GM12874 (cell line): Measurements from ENCODE around the gene MZT2B.

Source experiments
- TF ChIP-seq, protein P1 (sequence below): IDR thresholded peaks from 2 replicates; pipeline ENCODE4 v1.5.1; 2011; ENCODE audit warnings: low read depth, mild to moderate bottlenecking, control low read depth, low read length, moderate library complexity; ENCODE audit not compliant: insufficient read depth

The MZT2B gene

GRCh38 chr2:130154773-130155765 is 27.0 kb upstream of the MZT2B start:
- TF ChIP-seq, protein P1, sequence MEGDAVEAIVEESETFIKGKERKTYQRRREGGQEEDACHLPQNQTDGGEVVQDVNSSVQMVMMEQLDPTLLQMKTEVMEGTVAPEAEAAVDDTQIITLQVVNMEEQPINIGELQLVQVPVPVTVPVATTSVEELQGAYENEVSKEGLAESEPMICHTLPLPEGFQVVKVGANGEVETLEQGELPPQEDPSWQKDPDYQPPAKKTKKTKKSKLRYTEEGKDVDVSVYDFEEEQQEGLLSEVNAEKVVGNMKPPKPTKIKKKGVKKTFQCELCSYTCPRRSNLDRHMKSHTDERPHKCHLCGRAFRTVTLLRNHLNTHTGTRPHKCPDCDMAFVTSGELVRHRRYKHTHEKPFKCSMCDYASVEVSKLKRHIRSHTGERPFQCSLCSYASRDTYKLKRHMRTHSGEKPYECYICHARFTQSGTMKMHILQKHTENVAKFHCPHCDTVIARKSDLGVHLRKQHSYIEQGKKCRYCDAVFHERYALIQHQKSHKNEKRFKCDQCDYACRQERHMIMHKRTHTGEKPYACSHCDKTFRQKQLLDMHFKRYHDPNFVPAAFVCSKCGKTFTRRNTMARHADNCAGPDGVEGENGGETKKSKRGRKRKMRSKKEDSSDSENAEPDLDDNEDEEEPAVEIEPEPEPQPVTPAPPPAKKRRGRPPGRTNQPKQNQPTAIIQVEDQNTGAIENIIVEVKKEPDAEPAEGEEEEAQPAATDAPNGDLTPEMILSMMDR, result no peak

DNA sequence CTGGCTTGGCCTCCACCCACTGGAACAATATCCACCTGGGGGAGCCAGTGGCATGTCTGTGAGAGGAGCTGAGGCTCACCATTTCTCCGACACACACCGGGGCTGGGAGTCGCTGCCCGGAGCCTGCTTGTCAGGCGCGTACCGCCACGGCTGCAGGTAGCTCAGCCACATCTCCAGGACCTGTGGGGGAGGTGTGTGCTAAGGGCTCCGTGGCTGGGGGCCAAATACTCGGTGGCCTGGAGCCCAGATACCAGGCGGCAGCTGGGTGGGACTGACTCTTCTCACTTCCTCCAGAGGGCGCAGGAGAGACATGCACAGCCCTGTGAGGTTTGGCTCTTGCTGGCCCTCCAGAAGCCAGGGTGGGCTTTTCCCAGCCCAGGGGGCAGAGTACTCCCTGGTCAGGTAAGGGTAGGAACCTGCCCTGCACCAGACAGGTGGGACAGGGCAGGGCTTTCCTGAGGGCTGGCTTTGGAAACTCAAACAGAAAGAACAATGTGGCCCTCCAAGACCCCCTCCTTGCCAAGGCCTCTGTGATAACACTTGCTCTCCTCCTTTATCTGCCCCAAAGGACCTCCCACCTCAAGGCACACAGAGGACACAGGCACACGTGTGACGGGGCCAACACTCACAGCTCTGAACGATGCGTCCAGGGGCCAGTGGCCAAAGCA is 26.0 kb upstream of the MZT2B start:
- TF ChIP-seq, protein P1, result peak; percentile 73

DNA sequence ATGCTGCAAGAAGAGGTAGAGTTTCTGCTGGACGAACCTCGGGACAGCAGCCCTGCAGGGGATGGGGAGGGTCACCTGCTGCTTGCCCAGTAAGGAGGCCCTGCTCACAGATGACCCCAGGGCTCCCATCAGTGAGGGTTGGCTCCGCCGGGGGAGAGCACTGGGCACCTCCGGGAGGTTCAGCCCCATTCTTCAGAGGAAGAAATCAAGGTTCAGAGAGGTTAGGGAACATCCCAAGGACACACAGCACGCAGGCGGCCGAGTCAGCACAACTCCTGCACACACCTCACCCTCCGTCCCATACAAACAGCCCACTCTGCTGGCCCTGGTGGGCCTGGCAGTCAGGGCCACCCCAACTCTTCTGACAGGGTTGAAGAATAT is 25.4 kb upstream of the MZT2B start:
- TF ChIP-seq, protein P1, result no peak

DNA sequence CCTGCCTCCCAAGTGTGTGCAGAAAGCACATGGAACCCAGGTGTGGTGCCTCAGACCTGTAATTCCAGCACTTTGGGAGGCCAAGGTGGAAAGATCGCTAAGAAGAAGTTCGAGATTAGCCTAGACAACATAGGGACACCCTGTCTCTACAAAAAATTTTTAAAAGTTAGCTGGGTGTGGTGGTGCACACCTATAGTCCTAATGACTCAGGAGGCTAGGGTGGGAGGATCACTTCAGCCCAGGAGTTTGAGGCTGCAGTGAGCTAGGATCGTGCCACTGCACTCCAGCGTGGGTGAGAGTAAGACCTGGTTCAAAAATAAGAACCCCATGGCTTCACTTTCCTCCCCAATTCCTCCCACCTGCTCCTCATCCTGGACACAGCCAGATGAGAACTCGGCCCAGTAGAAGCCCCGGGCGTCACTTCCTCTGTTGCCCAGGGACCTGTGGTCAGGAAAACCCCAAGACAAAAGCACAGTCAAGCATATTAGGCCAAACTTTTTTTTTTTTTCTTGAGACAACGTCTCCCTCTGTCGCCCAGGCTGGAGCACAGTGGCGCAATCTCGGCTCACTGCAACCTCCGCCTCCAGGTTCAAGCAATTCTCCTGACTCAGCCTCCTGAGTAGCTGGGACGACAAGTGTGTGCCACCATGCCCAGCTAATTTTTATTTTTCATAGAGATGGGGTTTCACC is 24.1 kb upstream of the MZT2B start:
- TF ChIP-seq, protein P1, result peak; percentile 16; the same call in 1 of the 2 replicates

DNA sequence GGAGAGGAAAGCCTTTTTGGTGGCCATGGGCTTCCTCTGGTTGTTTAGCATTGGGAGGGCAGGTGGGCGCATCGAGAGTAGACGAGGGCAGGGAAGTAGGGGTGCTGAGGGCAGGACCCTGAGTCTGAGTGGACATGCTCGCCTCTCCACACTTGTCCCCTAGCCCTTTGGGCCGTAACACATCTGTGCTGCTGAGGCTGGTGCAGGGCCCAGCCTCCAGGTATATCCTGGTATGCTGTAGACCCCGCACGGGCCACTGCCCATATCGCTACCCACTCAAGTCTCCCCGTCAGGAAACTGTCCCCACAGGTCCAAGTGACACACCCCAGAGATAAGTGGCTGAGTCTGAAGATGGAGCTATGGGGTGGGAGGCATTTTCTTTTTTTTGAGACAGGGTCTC is 23.4 kb upstream of the MZT2B start:
- TF ChIP-seq, protein P1, result no peak

GRCh38 chr2:130160131-130160530 is 21.9 kb upstream of the MZT2B start:
- TF ChIP-seq, protein P1, result no peak

DNA sequence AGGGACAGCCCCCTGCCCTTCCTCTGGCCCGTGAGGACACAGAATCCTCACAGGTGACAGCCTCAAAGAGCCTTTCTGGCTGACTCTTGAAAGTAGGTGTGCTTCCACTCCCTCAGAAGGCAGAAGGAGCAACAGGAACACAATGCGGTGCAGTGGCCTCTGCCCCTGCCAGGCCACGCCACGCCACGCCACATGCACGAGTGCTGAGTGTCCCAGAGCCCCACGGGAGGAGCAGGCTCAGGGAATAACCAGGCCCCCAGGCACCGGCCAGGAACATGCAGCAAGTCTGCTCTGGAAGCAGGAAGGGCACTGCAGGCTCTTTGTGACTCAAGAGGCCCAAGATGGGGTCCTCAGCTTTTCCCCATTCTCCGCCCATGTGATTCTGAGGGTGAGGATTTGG is 19.1 kb upstream of the MZT2B start:
- TF ChIP-seq, protein P1, result no peak
